ENCODE results near the gene OST4.

- TF ChIP-seq CTCF (IDR thresholded peaks at IDR 0.05; ENCODE audit: low read depth, low read length) (no peak), EZH2phosphoT487 (IDR thresholded peaks at IDR 0.05; ENCODE audit: low read depth) (no peak)
Measured at GRCh38 chr2:27099334-27099955, 28.0 kb upstream of the OST4 start.
